ENCODE measurements around the gene RNF180. TPM values are rescaled to one million over a fixed set of nuclear protein-coding genes. Genes with fewer than 3 reads are reported as not detected.

RNF180 gene
- total and polyA plus RNA-seq, 10 of the 15 experiments (the other 5 are each of a cell fraction or from before 2014, with no cell fraction given) = 0.16 to 1.2 (median 0.73) TPM

DNA sequence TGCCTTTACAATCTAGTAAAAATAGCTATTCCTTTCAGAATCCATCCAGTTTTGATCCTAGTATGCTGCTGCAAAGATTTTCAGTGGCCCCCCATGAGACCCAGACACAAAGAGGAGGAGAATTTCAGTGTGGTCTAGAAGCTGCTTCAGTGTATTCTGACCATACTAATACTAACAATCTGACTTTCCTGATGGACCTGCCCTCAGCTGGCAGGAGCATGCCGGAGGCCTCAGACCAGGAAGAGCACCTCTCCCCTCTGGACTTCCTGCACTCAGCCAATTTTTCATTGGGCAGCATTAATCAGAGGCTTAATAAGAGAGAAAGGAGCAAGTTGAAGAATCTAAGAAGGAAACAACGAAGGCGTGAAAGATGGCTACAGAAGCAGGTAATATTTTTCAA is 48.5 kb downstream of the RNF180 start:
- in situ Hi-C loops (cut with MboI) = no loop called here

More for the DNA sequence above, 48.5 kb downstream of the RNF180 start:
- DNase-seq (ENCODE audit: low read depth, low spot score) = no peak
- Histone ChIP-seq H4K20me1 (ENCODE audit: control insufficient read depth, insufficient read depth) (no peaks in the 10 kb centered on the region), H2AFZ (ENCODE audit: control insufficient read depth, low read depth, low read length) (no peak overlapping the region), H3K79me2 (ENCODE audit: control insufficient read depth, insufficient read depth, low read length) (no peaks in the 10 kb centered on the region), H3K9ac (ENCODE audit: control insufficient read depth, insufficient read depth, low read length) (no peak overlapping the region), H3K4me2 (ENCODE audit: control insufficient read depth, insufficient read depth) (no peak overlapping the region), H3K27ac (ENCODE audit: control insufficient read depth, insufficient read depth) (no peak overlapping the region), H3K36me3 (ENCODE audit: control insufficient read depth in 2 of 2, insufficient read depth in 2 of 2, low read length in 1 of 2) (no peaks in the 10 kb centered on the region), H3K4me1 (ENCODE audit: control insufficient read depth, insufficient read depth, low read length) (no peaks in the 10 kb centered on the region), H3K27me3 (replicated peaks in 1 of 2; ENCODE audit: control insufficient read depth in 2 of 2, insufficient read depth in 2 of 2, low read length in 1 of 2) (no peaks in the 10 kb centered on the region), H3K9me3 (replicated peaks; ENCODE audit: control insufficient read depth, insufficient read depth, low read length) (no peaks in the 10 kb centered on the region), H3K4me3 (no peak overlapping the region)
- ChIA-PET SMC1A (ENCODE audit: uncharacterized antibody, unreplicated experiment) (interaction anchor here (0.9 to 2.7 kb wide), 10 partner anchors 9 to 398 kb away, joined by 3 to 27 read pairs (median 5); no protein-coding TSS in a partner anchor), CTCF (interaction anchor here (0.7 to 6.4 kb wide), 7 partner anchors 10 to 398 kb away, joined by 3 to 31 read pairs (median 5); no protein-coding TSS in a partner anchor), POLR2A (interaction anchor here (1.3 kb wide), 1 partner anchor 14 kb away, joined by 3 read pairs; no protein-coding TSS in a partner anchor), RAD21 (ENCODE audit: unreplicated experiment) (interaction anchor here (0.6 to 5.5 kb wide), 8 partner anchors 9 to 398 kb away, joined by 3 to 40 read pairs (median 3); no protein-coding TSS in a partner anchor)
- intact Hi-C loops (cut with micrococcal nuclease; ENCODE audit: unreplicated experiment) = no loop called here
- 17% methylated on average over 3 of the region's 3 CpGs for WGBS (ENCODE audit: insufficient coverage, insufficient replicate concordance, low lambda C conversion rate, missing lambda C conversion rate)
- BruUV-seq (replicated peaks) = no TSS peak
- ATAC-seq = peak; percentile 30
- TF ChIP-seq E2F8 (IDR thresholded peaks at IDR 0.05; ENCODE audit: low read depth, partially characterized antibody) (no peak), IKZF2 (IDR thresholded peaks at IDR 0.05) (no peak), HDGF (IDR thresholded peaks at IDR 0.05) (no peak), MXI1 (IDR thresholded peaks at IDR 0.05; ENCODE audit: low read depth, low read length) (no peak), RB1 (IDR thresholded peaks at IDR 0.05; ENCODE audit: borderline replicate concordance) (no peak), SUPT20H (IDR thresholded peaks at IDR 0.05; ENCODE audit: borderline replicate concordance, control insufficient read depth, low read depth, low read length) (no peak), NRF1 (conservative IDR thresholded peaks at IDR 0.05; ENCODE audit: low read depth, low read length) (no peak)
- FAIRE-seq = no peak
